Astrocyte of the cerebellum (primary cell): Measurements from ENCODE around the gene CEP164.

ENCODE experiments used
- DNase-seq: peaks from one replicate; pipeline ENCODE4 v3.0.0-alpha.2; 2011; ENCODE audit warnings: low read depth
- H3K4me3 ChIP-seq: 2 replicates; pipeline ENCODE4 v1.5.1; 2011; ENCODE audit warnings: mild to moderate bottlenecking, low read depth, low read length, moderate library complexity
- in situ Hi-C: cut with HindIII; loops from 2 replicates; pipeline ENCODE4 v1.10.0; 2017; ENCODE audit warnings: low sequenced_read_pairs
- TF ChIP-seq, protein P1 (sequence below): IDR thresholded peaks from 2 replicates; pipeline ENCODE4 v1.5.1; 2012; ENCODE audit warnings: low read length, low read depth, moderate library complexity, mild to moderate bottlenecking; ENCODE audit errors: missing control alignments

CEP164 gene

DNA sequence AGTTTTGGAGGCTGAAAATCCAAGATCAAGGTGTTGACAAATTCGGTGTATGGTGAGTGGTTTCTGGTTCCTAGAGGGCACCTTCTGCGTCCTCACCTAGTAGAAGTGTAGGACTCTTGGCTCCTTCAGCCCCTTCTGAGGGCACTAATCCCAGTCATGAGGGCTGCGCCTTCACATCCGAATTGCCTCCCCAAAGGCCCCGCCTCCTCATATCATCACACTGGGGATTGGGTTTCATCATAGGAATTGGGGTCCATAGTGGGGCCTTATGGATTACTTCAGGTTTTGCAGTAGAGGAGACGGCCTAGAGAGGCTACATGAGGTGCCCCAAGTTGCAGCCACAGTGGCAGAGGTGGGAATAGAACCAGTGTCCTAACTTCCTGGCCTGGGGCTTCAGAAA is 87.1 kb downstream of the CEP164 start:
- in situ Hi-C loops: no loop called here
- no peak for DNase-seq
- TF ChIP-seq, protein P1, sequence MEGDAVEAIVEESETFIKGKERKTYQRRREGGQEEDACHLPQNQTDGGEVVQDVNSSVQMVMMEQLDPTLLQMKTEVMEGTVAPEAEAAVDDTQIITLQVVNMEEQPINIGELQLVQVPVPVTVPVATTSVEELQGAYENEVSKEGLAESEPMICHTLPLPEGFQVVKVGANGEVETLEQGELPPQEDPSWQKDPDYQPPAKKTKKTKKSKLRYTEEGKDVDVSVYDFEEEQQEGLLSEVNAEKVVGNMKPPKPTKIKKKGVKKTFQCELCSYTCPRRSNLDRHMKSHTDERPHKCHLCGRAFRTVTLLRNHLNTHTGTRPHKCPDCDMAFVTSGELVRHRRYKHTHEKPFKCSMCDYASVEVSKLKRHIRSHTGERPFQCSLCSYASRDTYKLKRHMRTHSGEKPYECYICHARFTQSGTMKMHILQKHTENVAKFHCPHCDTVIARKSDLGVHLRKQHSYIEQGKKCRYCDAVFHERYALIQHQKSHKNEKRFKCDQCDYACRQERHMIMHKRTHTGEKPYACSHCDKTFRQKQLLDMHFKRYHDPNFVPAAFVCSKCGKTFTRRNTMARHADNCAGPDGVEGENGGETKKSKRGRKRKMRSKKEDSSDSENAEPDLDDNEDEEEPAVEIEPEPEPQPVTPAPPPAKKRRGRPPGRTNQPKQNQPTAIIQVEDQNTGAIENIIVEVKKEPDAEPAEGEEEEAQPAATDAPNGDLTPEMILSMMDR: no peak
- H3K4me3 ChIP-seq: no peak overlapping the region

DNA sequence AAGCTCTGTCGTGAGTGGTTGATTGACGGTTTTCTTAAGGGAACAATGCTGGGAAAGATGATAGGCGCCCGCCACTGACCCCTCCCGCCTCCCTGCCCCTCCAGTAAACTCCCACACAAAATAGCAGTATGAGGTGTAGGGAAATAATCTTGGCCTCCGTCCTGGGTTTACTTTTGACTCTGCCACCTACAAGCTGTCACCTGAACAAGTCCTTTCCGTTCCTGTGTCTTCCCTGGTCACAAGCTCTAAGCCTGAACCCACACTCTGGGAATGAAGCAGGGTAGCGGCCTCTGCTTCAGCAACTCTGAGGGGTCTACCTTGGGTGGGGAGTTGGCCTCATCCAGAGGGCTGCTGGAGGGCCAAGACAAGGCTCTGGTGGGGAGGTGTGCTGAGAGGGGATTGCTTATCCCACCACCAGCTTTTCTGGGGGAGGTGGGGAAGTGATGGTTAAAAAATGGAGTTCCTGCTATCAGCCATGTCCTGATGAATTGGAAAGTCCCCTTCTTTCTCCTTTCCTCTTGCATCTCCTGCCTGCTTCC is 87.8 kb downstream of the CEP164 start:
- DNase-seq: no peak
- H3K4me3 ChIP-seq: no peak overlapping the region
- TF ChIP-seq, protein P1: no peak
- in situ Hi-C loops: no loop called here

DNA sequence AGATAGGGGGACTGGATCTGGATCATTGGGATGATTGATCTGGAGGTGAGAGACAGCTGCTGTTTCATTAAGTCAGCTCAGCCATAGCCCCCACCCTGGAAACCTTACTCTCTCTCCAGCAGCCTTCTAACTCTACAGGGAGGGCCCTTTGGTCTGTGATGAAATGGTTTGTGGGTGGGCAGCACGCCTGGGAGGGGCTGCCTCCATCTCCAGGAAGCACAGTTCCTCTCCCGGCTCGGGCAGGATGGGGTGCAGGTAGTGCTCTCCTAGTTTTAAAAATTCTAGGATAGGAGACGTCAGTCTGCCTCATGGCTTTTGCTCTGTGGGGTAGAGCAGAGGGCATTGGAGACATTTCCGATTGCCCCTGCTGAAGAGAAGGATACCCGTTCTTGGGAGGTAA is 89.7 kb downstream of the CEP164 start:
- TF ChIP-seq, protein P1: no peak
- in situ Hi-C loops: no loop called here
- no peak for DNase-seq

DNA sequence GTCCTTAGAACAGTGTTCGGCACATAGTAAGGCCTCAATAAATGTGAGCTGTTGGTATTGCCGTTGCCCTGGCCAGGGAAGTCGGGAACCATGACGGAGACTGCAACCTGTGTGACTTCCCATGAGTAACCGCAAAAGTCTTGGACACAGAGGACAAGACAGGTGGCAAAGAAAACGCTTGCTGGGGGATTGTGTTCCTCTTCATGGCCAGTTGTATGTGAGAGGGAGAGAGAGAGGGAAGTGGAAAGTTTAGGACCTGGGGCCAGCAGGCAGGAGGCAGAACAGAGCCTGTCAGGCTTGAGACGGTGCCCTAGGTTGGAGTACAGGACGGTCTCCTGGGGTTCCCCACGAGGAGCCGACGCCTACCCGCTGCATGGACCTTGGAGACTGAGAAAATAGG is 90.2 kb downstream of the CEP164 start:
- in situ Hi-C loops: no loop called here
- TF ChIP-seq, protein P1: no peak
- no peak overlapping the region for H3K4me3 ChIP-seq
- no peak for DNase-seq

More for the DNA sequence above, 89.7 kb downstream of the CEP164 start:
- H3K4me3 ChIP-seq: no peak overlapping the region

DNA sequence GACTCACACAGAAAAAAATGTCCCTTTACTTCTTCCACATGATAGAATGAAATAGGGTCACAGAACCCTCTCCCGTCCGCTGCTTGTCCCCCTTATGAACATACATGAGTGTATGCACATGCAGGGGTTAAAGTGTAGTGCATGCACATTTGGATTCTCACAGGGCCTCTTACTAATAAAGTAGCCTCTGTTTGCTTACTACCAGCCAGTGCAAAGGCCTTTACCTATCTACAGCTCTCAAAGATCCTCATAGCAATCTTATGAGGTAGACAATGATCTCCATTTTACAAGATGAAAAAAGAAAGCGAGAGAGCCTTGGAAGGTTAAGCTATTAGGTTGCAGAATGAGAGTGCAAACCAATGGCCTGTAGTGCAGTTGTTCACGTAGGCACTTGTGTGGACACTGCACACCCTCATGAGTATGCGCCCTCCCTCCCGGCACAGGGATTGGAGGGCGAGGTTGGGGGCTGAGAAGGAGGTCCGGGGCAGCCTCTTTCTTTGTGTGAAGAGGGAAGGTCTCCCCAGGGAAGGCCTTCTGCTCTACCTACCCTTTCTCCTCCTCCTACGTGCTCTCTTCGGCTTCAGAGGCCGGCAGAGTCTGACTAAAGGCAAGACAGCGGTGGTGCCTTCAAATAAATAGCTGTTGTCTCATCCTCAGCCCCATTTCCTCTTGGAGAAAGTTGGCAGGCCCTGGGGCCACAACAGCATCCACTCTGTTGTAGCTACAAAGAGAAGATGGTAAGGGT is 91.3 kb downstream of the CEP164 start:
- in situ Hi-C loops: no loop called here
- TF ChIP-seq, protein P1: no peak
- DNase-seq: no peak
- H3K4me3 ChIP-seq: no peak overlapping the region

DNA sequence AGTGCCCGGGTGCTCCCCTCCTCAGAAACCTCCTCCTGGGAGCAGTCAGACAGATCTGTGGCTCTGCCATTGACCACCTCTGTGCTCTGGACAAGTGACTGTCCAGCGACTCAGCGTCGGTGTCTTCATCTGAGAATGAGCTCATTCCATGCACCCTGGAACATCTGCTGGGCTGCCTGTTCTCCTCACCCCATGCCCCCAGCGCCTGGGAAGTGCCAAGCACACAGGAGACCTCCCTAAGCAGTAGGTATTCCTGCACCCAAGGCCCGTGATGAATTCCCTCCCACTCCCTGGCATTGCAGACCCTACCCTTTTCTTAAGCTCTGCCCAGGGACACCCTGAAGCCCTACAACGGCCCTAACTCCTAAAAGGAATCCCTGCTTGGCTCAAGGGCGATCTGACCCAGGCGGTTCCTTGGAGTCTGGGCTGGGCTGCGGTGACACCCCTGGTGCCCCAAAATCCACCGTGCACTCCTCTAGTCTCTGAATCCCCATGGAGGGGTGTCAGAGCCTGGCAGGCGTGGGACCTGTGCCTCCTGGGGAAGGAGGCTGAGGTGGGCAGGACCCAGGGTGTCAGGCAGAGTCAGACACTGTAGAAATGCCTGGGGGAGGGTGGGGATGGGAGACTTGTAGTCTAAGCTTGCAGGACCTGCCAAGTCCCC is 92.0 kb downstream of the CEP164 start:
- in situ Hi-C loops: no loop called here
- no peak for DNase-seq
- TF ChIP-seq, protein P1: no peak
- H3K4me3 ChIP-seq: no peak overlapping the region
